GM12891 (cell line): ENCODE data around the gene GRM8.
A peak's percentile ranks its signal among the peaks of the same experiment; 100 is the strongest.

ENCODE experiments used
- DNase-seq: peaks from one replicate; pipeline ENCODE4 v3.0.0; 2011; ENCODE audit warnings: low spot score; ENCODE audit not compliant: insufficient read length
- FAIRE-seq: peaks from 2 replicates; lab custom pipeline; 2011; peaks lifted over from hg19 to GRCh38; lab: Jason Lieb, UNC
- PAX5 ChIP-seq: IDR thresholded peaks from 2 replicates; pipeline ENCODE4 v1.6.1; 2011; ENCODE audit warnings: low read length, moderate library complexity, mild to moderate bottlenecking; ENCODE audit not compliant: insufficient read depth, severe bottlenecking
- POLR2A ChIP-seq: IDR thresholded peaks from 2 replicates; pipeline ENCODE4 v1.6.1; 2011; ENCODE audit warnings: low read depth, low read length, control low read depth
- POLR2AphosphoS5 ChIP-seq: IDR thresholded peaks from 2 replicates; pipeline ENCODE4 v1.6.1; 2011; ENCODE audit warnings: low read depth, low read length, control low read depth
- POU2F2 ChIP-seq: IDR thresholded peaks from 2 replicates; pipeline ENCODE4 v1.6.1; 2011; ENCODE audit warnings: low read depth, mild to moderate bottlenecking, control low read depth, low read length, moderate library complexity
- SPI1 ChIP-seq: IDR thresholded peaks from 2 replicates; pipeline ENCODE4 v1.6.1; 2011; ENCODE audit warnings: low read depth, low read length, control low read depth
- TAF1 ChIP-seq: IDR thresholded peaks from 2 replicates; pipeline ENCODE4 v1.6.1; 2011; ENCODE audit warnings: low read depth, low read length, control low read depth

GRM8 gene

DNA sequence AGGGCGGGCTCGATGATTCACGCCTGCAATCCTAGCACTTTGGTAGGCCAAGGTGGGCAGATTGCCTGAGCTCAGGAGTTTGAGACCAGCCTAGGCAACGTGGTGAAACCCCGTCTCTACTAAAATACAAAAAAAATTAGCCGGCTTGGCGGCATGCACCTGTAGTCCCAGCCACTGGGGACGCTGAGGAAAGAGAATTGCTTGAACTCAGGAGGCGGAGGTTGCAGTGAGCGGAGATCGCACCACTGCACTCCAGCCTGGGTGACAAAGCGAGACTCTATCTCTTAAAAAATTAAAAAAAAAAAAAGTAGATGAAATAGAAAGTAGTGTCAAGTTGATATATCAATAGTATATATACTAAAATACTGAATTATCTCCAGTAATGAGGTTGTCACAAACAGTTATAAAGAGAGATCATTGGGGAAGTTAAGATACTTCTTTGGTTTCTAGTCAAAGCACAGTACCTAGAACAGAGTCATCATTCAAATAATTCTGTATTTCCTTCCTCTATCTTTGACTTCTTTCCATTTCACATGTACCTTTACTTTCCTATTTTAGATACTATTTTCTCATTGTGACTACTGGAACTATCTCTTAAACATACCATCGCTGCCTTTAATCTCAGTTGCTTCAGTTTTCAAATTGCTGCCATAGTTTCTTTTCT, 491.7 kb downstream of the GRM8 start:
- TF ChIP-seq TAF1 = no peak
- TF ChIP-seq SPI1 = no peak
- TF ChIP-seq PAX5 = no peak
- TF ChIP-seq POU2F2 = no peak
- no peak for TF ChIP-seq POLR2A
- TF ChIP-seq POLR2AphosphoS5 = no peak
- no peak for DNase-seq
- FAIRE-seq = no peak

DNA sequence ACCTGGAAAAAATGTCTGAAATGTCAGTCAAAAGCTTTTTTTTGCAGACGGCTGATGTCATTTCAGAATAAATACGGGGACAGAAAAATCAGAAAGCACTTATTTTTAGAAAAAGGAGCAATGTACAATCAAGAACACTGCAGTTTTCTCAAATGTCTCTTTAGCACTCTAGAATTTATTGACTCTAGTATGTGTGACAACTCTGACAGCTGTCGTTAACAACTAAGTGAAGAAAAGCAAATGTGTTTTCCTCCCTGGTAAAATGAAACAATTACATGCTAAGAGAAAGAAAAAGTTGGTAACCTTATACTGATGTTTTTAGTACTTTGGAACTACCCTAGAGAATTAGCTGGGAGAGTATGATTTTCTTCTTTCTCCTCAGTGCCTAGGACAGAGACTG, 497.4 kb downstream of the GRM8 start:
- no peak for DNase-seq
- no peak for TF ChIP-seq POLR2A
- TF ChIP-seq PAX5 = no peak
- TF ChIP-seq TAF1 = no peak
- TF ChIP-seq POLR2AphosphoS5 = no peak
- TF ChIP-seq SPI1 = no peak
- no peak for TF ChIP-seq POU2F2

GRCh38 chr7:126750207-126750911, 502.4 kb downstream of the GRM8 start:
- no peak for FAIRE-seq
- no peak for DNase-seq
- TF ChIP-seq TAF1 (no peak), SPI1 (peak; percentile 49), POU2F2 (no peak), POLR2A (no peak), POLR2AphosphoS5 (no peak), PAX5 (no peak)

More for the DNA sequence above, 497.4 kb downstream of the GRM8 start:
- no peak for FAIRE-seq

DNA sequence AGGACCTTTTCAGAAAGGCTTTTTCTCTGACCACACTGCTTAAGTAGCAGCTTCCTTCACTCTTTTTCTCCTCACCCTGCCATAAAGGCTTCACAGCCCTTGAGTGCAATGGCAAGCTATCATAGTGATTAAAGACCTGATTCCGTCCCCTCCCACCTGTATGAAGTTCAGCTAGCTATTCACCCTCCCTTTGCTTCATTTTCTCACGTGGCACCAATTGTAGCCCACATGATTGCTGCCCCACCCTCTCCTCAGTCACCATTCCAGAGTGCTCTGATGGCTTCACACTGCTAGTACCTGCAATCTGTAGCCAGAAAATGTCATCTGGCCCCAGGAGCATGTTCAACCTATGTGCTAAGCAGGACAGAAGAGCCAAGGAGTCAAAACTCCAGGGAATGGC, 523.8 kb downstream of the GRM8 start:
- no peak for TF ChIP-seq SPI1
- TF ChIP-seq POU2F2 = no peak
- no peak for TF ChIP-seq POLR2A
- no peak for TF ChIP-seq PAX5
- FAIRE-seq (peak; percentile 48), DNase-seq (no peak)

DNA sequence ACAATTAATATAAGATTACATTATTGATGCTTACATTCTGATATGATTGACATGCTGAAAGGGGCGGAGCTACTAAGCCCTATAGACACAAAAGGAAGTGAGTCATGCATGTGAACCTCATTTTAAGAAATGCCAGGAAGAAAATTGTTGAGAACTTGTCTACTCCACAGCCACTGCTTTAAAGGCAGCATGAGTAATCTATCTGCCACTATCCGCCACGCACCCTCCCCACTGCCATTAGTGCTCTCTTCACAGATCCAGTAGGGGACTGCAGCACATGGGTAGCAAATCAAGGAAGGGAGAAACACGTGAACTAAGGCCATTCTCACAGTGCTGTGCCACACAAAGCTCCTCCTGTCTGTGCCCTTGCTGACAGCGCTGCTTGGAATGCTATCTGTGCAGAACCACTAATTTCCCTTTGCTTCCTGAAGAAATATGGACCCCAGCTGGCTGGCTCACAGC, 524.8 kb downstream of the GRM8 start:
- FAIRE-seq (no peak), DNase-seq (no peak)
- TF ChIP-seq TAF1 (no peak), POLR2A (no peak)

DNA sequence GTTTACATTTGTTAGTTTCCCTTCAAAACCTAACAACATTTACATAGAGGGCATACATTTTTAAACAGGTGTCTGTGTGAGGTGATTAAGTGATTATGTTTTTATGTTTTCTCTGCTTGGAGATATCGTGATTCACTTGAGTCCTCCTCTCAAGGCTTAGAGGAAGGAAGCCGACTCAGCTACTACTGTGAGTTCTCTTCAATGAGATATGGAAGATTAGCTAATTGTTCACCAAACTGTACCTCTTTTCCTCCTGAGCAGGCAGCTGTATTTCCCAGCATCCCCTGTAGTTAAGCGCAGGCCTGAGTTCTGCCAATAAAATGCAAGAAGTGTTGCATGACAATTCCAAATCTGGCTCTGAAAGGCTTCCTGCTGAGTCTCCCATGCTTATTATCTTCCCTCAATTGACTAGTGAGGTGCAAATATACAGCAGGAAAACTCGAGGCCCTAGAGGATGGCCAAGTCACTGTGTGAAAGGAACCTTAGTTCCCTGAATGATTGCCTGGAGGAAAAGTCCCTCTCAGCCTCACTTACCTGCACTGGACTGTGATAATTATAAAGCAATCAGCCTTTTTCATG, 528.7 kb downstream of the GRM8 start:
- no peak for FAIRE-seq
- DNase-seq = no peak
- no peak for TF ChIP-seq POU2F2
- TF ChIP-seq SPI1 = no peak
- TF ChIP-seq TAF1 = no peak

DNA sequence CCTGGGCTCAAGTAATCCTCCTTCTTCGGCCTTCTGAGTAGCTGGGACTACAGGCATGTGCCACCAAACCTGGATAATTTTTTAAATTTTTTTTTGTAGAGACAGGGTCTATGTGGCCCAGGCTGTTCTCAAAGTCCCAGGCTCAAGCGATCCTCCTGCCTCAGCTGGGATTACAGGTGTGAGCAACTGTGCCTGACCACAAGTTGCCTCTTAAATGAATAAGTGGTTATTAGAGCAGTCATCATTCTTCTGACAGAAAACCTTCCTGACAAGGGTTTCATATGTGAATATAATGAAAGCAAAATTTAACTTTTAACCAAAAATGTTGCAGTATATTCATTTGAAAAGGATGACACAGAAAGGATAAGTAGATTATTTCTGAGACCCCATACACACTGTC, 532.5 kb downstream of the GRM8 start:
- FAIRE-seq (peak; percentile 67), DNase-seq (no peak)
- no peak for TF ChIP-seq POLR2AphosphoS5
- no peak for TF ChIP-seq PAX5
- TF ChIP-seq POU2F2 = no peak
- no peak for TF ChIP-seq SPI1

GRCh38 chr7:126718419-126718818, 534.3 kb downstream of the GRM8 start:
- TF ChIP-seq TAF1 (no peak), SPI1 (no peak), POLR2AphosphoS5 (no peak), PAX5 (no peak), POU2F2 (no peak)
- DNase-seq = no peak
- FAIRE-seq = no peak

DNA sequence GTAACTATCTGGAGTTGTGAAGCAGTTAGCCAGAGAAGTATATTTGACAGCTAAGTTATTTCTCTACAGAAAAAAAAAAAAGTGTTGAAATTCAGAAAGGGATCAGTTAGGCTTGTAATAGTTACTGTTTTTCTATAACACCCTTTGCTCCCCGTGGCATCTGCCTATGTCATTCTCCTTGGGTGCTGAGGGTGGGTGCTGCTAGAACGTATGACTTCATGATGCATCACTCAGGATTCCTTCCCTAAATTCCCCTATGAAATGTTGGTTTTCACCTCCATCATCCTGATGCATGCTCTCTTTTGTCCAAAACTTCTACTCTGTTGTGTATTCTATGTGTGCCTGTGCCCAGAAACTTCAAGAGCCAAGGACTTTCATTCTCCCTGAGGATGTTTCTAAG, 536.4 kb downstream of the GRM8 start:
- DNase-seq (no peak), FAIRE-seq (no peak)
- TF ChIP-seq SPI1 (no peak), POLR2AphosphoS5 (no peak), PAX5 (no peak), POU2F2 (no peak), TAF1 (no peak), POLR2A (no peak)

DNA sequence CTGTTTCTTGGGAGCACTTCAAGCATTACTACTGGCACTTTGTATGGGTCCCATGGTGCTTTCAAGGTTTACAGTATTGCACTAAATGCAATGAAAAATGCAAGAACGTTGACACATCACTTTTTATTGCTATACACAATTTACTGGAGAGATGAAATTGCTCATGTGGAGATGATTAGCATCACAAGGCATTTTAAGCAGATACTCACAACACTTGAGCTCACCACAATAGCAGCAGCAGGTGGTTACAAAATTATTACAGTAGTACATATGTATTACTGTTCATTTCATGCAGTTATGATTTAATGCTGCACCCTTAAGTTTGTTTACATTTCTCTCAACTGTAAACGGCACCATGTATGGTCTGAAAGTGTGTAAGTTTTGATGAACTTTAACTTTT, 537.7 kb downstream of the GRM8 start:
- FAIRE-seq = no peak
- DNase-seq = no peak
- no peak for TF ChIP-seq PAX5
- no peak for TF ChIP-seq TAF1
- TF ChIP-seq POLR2A = no peak
- no peak for TF ChIP-seq SPI1
- no peak for TF ChIP-seq POU2F2
- no peak for TF ChIP-seq POLR2AphosphoS5
